Sigmoid colon (tissue), 7 donors: Measurements from ENCODE around the gene SUV39H2. TPM values are rescaled to one million over a fixed set of nuclear protein-coding genes. Genes with fewer than 3 reads are reported as not detected.

Source experiments
- DNase-seq: peaks from one replicate; pipeline ENCODE4 v3.0.0-alpha.2; 2019
- H3K27ac ChIP-seq, 4 donors: fragments of 200-600 bp; sonication (generic); one replicate each; pipeline ENCODE4 v1.5.1; 2016 to 2019; ENCODE audit warnings: mild to moderate bottlenecking in 1 of 4
- H3K27me3 ChIP-seq, 3 donors: fragments of 200-600 bp; sonication (generic); one replicate each; pipeline ENCODE4 v1.5.1; 2019; ENCODE audit warnings: mild to moderate bottlenecking in 1 of 3
- H3K36me3 ChIP-seq, 4 donors: fragments of 200-600 bp; sonication (generic); one replicate each; pipeline ENCODE4 v1.5.1; 2016 to 2019
- H3K4me1 ChIP-seq, 4 donors: fragments of 200-600 bp; sonication (generic); one replicate each; pipeline ENCODE4 v1.5.1; 2017 to 2019
- H3K4me3 ChIP-seq, 4 donors: fragments of 200-600 bp; sonication (generic); one replicate each; pipeline ENCODE4 v1.5.1; 2017 to 2019; ENCODE audit warnings: mild to moderate bottlenecking in 2 of 4, moderate library complexity in 1 of 4
- H3K9me3 ChIP-seq, 4 donors: fragments of 200-600 bp in 3 of 4; sonication (generic) in 3 of 4; one replicate each; pipeline versions ENCODE4 v1.5.1 to v1.6.1; 2013 to 2019
- EP300 ChIP-seq, 4 donors: sonication (generic); formaldehyde crosslinking; IDR thresholded peaks; one replicate each; pipeline ENCODE4 v1.6.1; 2017; ENCODE audit warnings: antibody characterized with exemption in 4 of 4
- POLR2A ChIP-seq, 2 donors: fragments of 450-650 bp; IDR thresholded peaks; one replicate each; pipeline ENCODE4 v1.6.1; 2016; ENCODE audit warnings: antibody characterized with exemption in 2 of 2, mild to moderate bottlenecking in 2 of 2, moderate library complexity in 2 of 2
- POLR2AphosphoS5 ChIP-seq, 4 donors: sonication (generic); formaldehyde crosslinking; IDR thresholded peaks; one replicate each; pipeline ENCODE4 v1.6.1; 2017; ENCODE audit warnings: antibody characterized with exemption in 4 of 4
- WGBS, 2 donors: extraction: QIAGEN DNeasy Blood & Tissue Kit; methylation state at CpG; one replicate each; pipeline ENCODE4 v1.1.7; 2013; 5-methylcytosine and 5-hydroxymethylcytosine counted together
- intact Hi-C: fragments of 100-400 bp; cut with DNase I; formaldehyde crosslinking; loops from one replicate; pipeline ENCODE4 v1.15.1; 2023
- polyA plus RNA-seq, 3 donors: library from polyadenylated mRNA; stranded (reverse); fragments of 200-250 nt; gene quantifications; one replicate each; pipeline ENCODE4 v1.2.3, GENCODE V29; 2013
- total RNA-seq, 4 donors: library from RNA; depleted of rRNA; stranded (reverse); fragments of >200 nt; gene quantifications; one replicate each; pipeline ENCODE4 v1.1.0, GENCODE V29; 2016
- TF ChIP-seq, protein P1 (sequence below), 4 experiments: fragments of 450-650 bp in 3 of 4; fragments of 200-600 bp in 1 of 4; IDR thresholded peaks; one replicate each; pipeline ENCODE4 v1.5.1; 2016 to 2019; ENCODE audit warnings: antibody characterized with exemption in 4 of 4, mild to moderate bottlenecking in 3 of 4, moderate library complexity in 2 of 4
- donor health status: healthy with polysubstance abuse.
- donor health status: Bipolar disorder and iron deficiency.
- donor health status: healthy.

SUV39H2 gene
- total and polyA plus RNA-seq, 7 donors, result 3.9 to 6.4 (median 4.7) TPM

DNA sequence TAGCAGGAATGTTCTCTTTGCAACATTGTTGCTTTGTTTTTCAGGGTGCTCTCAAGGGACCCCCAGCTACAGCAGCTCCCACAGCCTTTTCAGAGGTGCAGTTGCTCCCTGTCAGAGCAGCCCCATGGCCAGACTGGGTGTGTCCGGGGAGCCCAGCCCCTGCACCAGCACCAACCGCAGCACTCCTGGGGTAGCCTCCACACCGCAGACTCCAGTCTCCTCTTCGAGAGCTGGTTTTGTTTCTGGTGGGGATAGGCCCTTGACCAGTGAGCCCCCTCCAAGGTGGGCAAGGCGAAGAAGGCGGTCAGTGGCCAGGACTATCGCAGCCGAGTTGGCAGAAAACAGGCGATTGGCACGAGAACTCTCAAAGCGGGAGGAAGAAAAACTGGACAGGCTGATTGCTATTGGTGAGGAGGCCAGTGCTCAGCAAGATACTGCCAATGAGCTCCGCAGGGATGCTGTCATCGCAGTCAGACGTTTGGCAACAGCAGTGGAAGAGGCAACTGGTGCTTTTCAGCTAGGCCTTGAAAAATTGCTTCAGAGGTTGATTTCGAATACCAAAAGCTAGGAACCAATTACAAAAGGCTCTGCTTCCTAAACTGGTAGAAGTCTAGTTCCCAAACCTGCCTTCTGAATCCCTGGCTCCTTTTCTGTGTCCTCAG, 35.2 kb upstream of the SUV39H2 start:
- Histone ChIP-seq H3K36me3 (peaks cover 13 to 54% (median 26%) of the 10 kb centered on the region in 4 donors), H3K27ac (no peak overlapping the region), H3K4me3 (no peak overlapping the region), H3K9me3 (no peaks in the 10 kb centered on the region), H3K27me3 (no peaks in the 10 kb centered on the region), H3K4me1 (peaks cover 0 to 16% (median 12%) of the 10 kb centered on the region in 4 donors)
- intact Hi-C loops, result no loop called here
- TF ChIP-seq POLR2AphosphoS5 (IDR thresholded peaks at IDR 0.05) (no peak), EP300 (IDR thresholded peaks at IDR 0.05) (no peak), POLR2A (IDR thresholded peaks at IDR 0.05) (no peak)
- TF ChIP-seq, protein P1, sequence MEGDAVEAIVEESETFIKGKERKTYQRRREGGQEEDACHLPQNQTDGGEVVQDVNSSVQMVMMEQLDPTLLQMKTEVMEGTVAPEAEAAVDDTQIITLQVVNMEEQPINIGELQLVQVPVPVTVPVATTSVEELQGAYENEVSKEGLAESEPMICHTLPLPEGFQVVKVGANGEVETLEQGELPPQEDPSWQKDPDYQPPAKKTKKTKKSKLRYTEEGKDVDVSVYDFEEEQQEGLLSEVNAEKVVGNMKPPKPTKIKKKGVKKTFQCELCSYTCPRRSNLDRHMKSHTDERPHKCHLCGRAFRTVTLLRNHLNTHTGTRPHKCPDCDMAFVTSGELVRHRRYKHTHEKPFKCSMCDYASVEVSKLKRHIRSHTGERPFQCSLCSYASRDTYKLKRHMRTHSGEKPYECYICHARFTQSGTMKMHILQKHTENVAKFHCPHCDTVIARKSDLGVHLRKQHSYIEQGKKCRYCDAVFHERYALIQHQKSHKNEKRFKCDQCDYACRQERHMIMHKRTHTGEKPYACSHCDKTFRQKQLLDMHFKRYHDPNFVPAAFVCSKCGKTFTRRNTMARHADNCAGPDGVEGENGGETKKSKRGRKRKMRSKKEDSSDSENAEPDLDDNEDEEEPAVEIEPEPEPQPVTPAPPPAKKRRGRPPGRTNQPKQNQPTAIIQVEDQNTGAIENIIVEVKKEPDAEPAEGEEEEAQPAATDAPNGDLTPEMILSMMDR (IDR thresholded peaks at IDR 0.05), result no peak
- no peak for DNase-seq
- 95 to 96% methylated on average over 15 of the region's 15 CpGs for WGBS, 2 donors

DNA sequence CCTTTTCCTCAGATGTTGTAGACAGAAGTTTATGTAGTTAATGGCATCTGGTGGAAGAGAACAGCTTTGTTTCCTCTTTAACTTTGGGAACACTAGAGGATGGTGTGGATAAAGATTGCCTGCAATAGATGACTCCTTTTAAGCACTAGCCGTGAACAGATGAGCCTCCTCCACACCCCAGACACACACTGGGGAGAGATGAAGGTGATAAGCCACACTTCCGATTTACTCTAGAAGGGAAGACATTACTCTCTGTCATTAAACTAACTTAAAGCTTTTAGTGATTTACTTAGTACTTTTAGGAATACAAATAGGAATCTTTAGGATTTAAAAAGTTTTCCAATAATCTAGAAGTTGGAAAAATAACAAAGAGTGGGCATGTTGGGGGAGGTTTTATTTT, 33.7 kb upstream of the SUV39H2 start:
- intact Hi-C loops, result no loop called here
- 86 to 88% methylated on average over 2 of the region's 2 CpGs for WGBS, 2 donors
- TF ChIP-seq POLR2A (IDR thresholded peaks at IDR 0.05), result no peak
- no peak for TF ChIP-seq EP300 (IDR thresholded peaks at IDR 0.05)
- TF ChIP-seq POLR2AphosphoS5 (IDR thresholded peaks at IDR 0.05), result no peak
- TF ChIP-seq, protein P1 (IDR thresholded peaks at IDR 0.05), result no peak

DNA sequence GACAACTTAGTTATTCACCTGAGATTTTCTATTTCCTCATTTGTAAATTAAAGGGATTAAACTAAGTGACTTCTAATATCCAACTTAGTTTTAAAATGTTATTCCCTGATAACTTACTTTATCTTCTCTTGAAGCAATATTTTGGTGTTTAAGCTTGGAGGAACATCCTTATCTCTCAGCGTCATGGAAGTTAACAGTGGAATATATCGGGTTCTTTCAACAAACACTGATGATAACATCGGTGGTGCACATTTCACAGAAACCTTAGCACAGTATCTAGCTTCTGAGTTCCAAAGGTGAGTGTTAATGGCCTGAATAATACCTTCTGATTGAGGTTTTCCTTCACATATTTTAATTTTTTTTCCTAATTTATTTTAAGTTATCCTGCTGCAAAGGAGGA, 26.4 kb upstream of the SUV39H2 start:
- intact Hi-C loops, result no loop called here
- Histone ChIP-seq H3K36me3 (peaks cover 0 to 59% (median 11%) of the 10 kb centered on the region in 4 donors), H3K27ac (no peak overlapping the region), H3K9me3 (no peaks in the 10 kb centered on the region), H3K4me1 (no peaks in the 10 kb centered on the region), H3K27me3 (no peaks in the 10 kb centered on the region), H3K4me3 (no peak overlapping the region)
- no peak for DNase-seq
- WGBS, 2 donors, result 95 to 97% methylated on average over 3 of the region's 3 CpGs
- TF ChIP-seq EP300 (IDR thresholded peaks at IDR 0.05) (no peak), POLR2AphosphoS5 (IDR thresholded peaks at IDR 0.05) (no peak)
- TF ChIP-seq, protein P1 (IDR thresholded peaks at IDR 0.05), result no peak

More for the DNA sequence above, 33.7 kb upstream of the SUV39H2 start:
- Histone ChIP-seq H3K27ac (no peak overlapping the region), H3K27me3 (no peaks in the 10 kb centered on the region), H3K9me3 (no peaks in the 10 kb centered on the region), H3K36me3 (peaks cover 13 to 62% (median 28%) of the 10 kb centered on the region in 4 donors), H3K4me3 (no peak overlapping the region), H3K4me1 (peaks cover 0 to 5% (median 2%) of the 10 kb centered on the region in 4 donors)
- no peak for DNase-seq

DNA sequence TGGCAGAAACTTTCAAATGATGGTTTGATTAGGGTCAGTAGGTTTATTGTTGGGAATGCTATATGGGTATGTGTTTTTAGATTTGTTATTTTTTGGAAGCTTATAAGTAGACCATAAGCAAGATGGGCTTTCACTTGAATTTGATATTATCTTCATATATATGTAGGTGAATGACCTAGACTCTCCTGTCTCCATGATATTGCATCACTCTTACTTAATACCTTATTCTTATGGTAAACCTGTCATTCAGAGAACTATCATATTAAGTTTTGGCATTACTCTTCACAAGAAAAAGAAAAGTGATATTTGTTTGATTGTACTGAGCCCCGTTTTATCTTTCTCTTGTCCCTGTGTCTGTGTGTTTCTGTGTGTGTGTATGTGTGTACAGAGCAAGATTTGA, 23.2 kb upstream of the SUV39H2 start:
- Histone ChIP-seq H3K36me3 (peaks cover 0 to 63% (median 12%) of the 10 kb centered on the region in 4 donors), H3K4me1 (no peaks in the 10 kb centered on the region), H3K9me3 (no peaks in the 10 kb centered on the region), H3K4me3 (no peak overlapping the region), H3K27me3 (no peaks in the 10 kb centered on the region), H3K27ac (no peak overlapping the region)
- 87 to 90% methylated on average over 1 of the region's 1 CpG for WGBS, 2 donors
- no peak for DNase-seq
- intact Hi-C loops, result no loop called here
- TF ChIP-seq, protein P1 (IDR thresholded peaks at IDR 0.05), result no peak
- TF ChIP-seq EP300 (IDR thresholded peaks at IDR 0.05) (no peak), POLR2A (IDR thresholded peaks at IDR 0.05) (no peak), POLR2AphosphoS5 (IDR thresholded peaks at IDR 0.05) (no peak)
